Endothelial cell of umbilical vein (primary cell): Measurements from ENCODE around the gene PPP2R2C. TPM values are rescaled to one million over a fixed set of nuclear protein-coding genes. Genes with fewer than 3 reads are reported as not detected.

ENCODE experiments used
- BruUV-seq: library from RNA; stranded (reverse); fragments of 400-500 nt; replicated peaks from 2 replicates; lab custom pipeline; 2021; lab: Mats Ljungman, UMichigan
- CTCF ChIA-PET: fragments of 300-600, 350-600 bp; sonication (Branson Sonifier 250); formaldehyde crosslinking; loops from one replicate; lab custom pipeline; 2021; ENCODE audit warnings: antibody characterized with exemption, inconsistent platforms; lab: Charles Lee
- POLR2A ChIA-PET: fragments of 300-600, 350-600 bp; sonication (Branson Sonifier 250); formaldehyde crosslinking; loops from one replicate; lab custom pipeline; 2021; ENCODE audit warnings: antibody characterized with exemption, inconsistent platforms; lab: Charles Lee
- DNase-seq: peaks from one replicate; pipeline ENCODE4 v3.0.0-alpha.2; 2011; ENCODE audit warnings: low read depth, low spot score
- FAIRE-seq: peaks from 2 replicates; lab custom pipeline; 2011; peaks lifted over from hg19 to GRCh38; lab: Jason Lieb, UNC
- H2AFZ ChIP-seq: 2 replicates; pipeline ENCODE4 v1.6.0; 2012; ENCODE audit warnings: low read depth, low read length, control low read depth, inconsistent platforms
- H3K27ac ChIP-seq: 2 replicates; pipeline ENCODE4 v1.5.1; 2011; ENCODE audit warnings: low read depth, mild to moderate bottlenecking, control low read depth, low read length, moderate library complexity; ENCODE audit not compliant: insufficient read depth
- H3K27me3 ChIP-seq, 2 experiments: 2 replicates each; pipeline versions ENCODE4 v1.6.0 to v1.6.1; 2011; ENCODE audit warnings: low read length in 2 of 2, mixed read lengths in 1 of 2; ENCODE audit not compliant: control insufficient read depth in 2 of 2, insufficient read depth in 2 of 2
- H3K36me3 ChIP-seq, 2 experiments: 2 replicates in 1 of 2; 3 replicates in 1 of 2; pipeline ENCODE4 v1.5.1; 2011; ENCODE audit warnings: low read length in 2 of 2, mild to moderate bottlenecking in 1 of 2, moderate library complexity in 1 of 2; ENCODE audit not compliant: control insufficient read depth in 2 of 2, insufficient read depth in 2 of 2; ENCODE audit errors: extremely low read depth in 1 of 2
- H3K4me1 ChIP-seq: 3 replicates; pipeline ENCODE4 v1.5.1; 2011; ENCODE audit warnings: mild to moderate bottlenecking, low read length; ENCODE audit not compliant: control insufficient read depth, insufficient read depth; ENCODE audit errors: extremely low read depth
- H3K4me2 ChIP-seq: 2 replicates; pipeline ENCODE4 v1.6.1; 2011; ENCODE audit warnings: low read length, control low read depth, mixed read lengths; ENCODE audit not compliant: insufficient read depth
- H3K4me3 ChIP-seq, 3 experiments: fragments of 200-600 bp in 1 of 3; sonication (generic), shearing (Covaris generic) in 1 of 3; replicated peaks in 1 of 3; 2 replicates each; pipeline ENCODE4 v1.5.1; 2011 to 2016; ENCODE audit warnings: control low read depth in 3 of 3, low read length in 3 of 3, mild to moderate bottlenecking in 2 of 3, inconsistent platforms in 1 of 3, low read depth in 1 of 3, moderate library complexity in 1 of 3; ENCODE audit not compliant: insufficient read depth in 1 of 3
- H3K79me2 ChIP-seq: 2 replicates; pipeline ENCODE4 v1.6.0; 2012; ENCODE audit warnings: low read length, inconsistent platforms; ENCODE audit not compliant: control insufficient read depth, insufficient read depth
- H3K9ac ChIP-seq: replicated peaks from 2 replicates; pipeline ENCODE3; 2011; ENCODE audit warnings: low read length, control low read depth; ENCODE audit not compliant: insufficient read depth; ENCODE audit errors: extremely low read depth
- H3K9me1 ChIP-seq: replicated peaks from 3 replicates; pipeline ENCODE4 v1.6.0; 2011; ENCODE audit warnings: mild to moderate bottlenecking, low read length; ENCODE audit not compliant: control insufficient read depth, insufficient read depth; ENCODE audit errors: extremely low read depth
- H3K9me3 ChIP-seq: replicated peaks from 2 replicates; pipeline ENCODE4 v1.5.1; 2012; ENCODE audit warnings: low read length, inconsistent platforms; ENCODE audit not compliant: control insufficient read depth, insufficient read depth
- H4K20me1 ChIP-seq: replicated peaks from 2 replicates; pipeline ENCODE3; 2011; ENCODE audit warnings: mild to moderate bottlenecking, low read length; ENCODE audit not compliant: control insufficient read depth, insufficient read depth; ENCODE audit errors: extremely low read depth
- CTCF ChIP-seq, 2 donors: IDR thresholded peaks; 1 replicate in 1 of 2; 2 replicates in 1 of 2; pipeline ENCODE4 v1.5.1; 2011; ENCODE audit warnings: low read length in 2 of 2, mild to moderate bottlenecking in 2 of 2, moderate library complexity in 2 of 2, control low read depth in 1 of 2, inconsistent platforms in 1 of 2, low read depth in 1 of 2; ENCODE audit not compliant: insufficient read depth in 1 of 2; ENCODE audit errors: extremely low read depth in 1 of 2
- EZH2 ChIP-seq: IDR thresholded peaks from 2 replicates; pipeline ENCODE4 v1.6.1; 2012; ENCODE audit warnings: borderline replicate concordance, low read depth, mild to moderate bottlenecking, moderate library complexity, low read length, inconsistent platforms; ENCODE audit not compliant: severe bottlenecking
- FOS ChIP-seq: IDR thresholded peaks from 2 replicates; pipeline ENCODE4 v1.6.1; 2011; ENCODE audit warnings: mild to moderate bottlenecking, low read length, moderate library complexity, borderline replicate concordance; ENCODE audit not compliant: insufficient read depth
- GATA2 ChIP-seq: IDR thresholded peaks from 2 replicates; pipeline ENCODE4 v1.7.0; 2011; ENCODE audit warnings: low read depth, mild to moderate bottlenecking, moderate library complexity, mixed read lengths, low read length; ENCODE audit not compliant: insufficient read length, insufficient read depth
- JUN ChIP-seq: IDR thresholded peaks from 2 replicates; pipeline ENCODE4 v1.6.1; 2011; ENCODE audit warnings: borderline replicate concordance, low read depth; ENCODE audit not compliant: insufficient read length, insufficient read depth
- MAX ChIP-seq: IDR thresholded peaks from 2 replicates; pipeline ENCODE4 v1.6.1; 2011; ENCODE audit not compliant: insufficient read depth, insufficient read length
- MYC ChIP-seq: IDR thresholded peaks from one replicate; pipeline ENCODE4 v1.6.1; 2011; ENCODE audit warnings: mild to moderate bottlenecking, low read depth, low read length
- POLR2A ChIP-seq: IDR thresholded peaks from 2 replicates; pipeline ENCODE4 v1.6.1; 2012; ENCODE audit warnings: low read depth, mild to moderate bottlenecking, control low read depth, low read length
- POLR2AphosphoS5 ChIP-seq: IDR thresholded peaks from 2 replicates; pipeline ENCODE4 v1.6.1; 2012; ENCODE audit warnings: low read depth, mild to moderate bottlenecking, control low read depth, low read length, moderate library complexity; ENCODE audit not compliant: insufficient read depth
- dilution Hi-C: fragments of 300-500 bp; cut with MboI; formaldehyde crosslinking; loops from one replicate; pipeline ENCODE4 v1.15.0; 2019; ENCODE audit warnings: low sequenced_read_pairs; ENCODE audit not compliant: extremely low pct_ligation_motif_present
- intact Hi-C: fragments of 100-400 bp; cut with micrococcal nuclease; formaldehyde crosslinking; loops from one replicate; pipeline ENCODE4 v1.10.0; 2022
- polyA plus RNA-seq, 4 experiments: library from polyadenylated mRNA; depleted of rRNA in 3 of 4; stranded (reverse) in 3 of 4; unstranded in 1 of 4; fragments of >200 nt; gene quantifications; 2 replicates each; pipeline versions ENCODE4 v1.2.1 to v1.2.3, GENCODE V29; 2011 to 2012; ENCODE audit warnings: missing spikeins in 1 of 4
- total RNA-seq: library from RNA; stranded (reverse); gene quantifications from 2 replicates; pipeline ENCODE4 v1.2.3, GENCODE V29; 2021

PPP2R2C gene
- total and polyA plus RNA-seq, 2 donors (not counting 3 experiments of a cell fraction or from before 2014, with no cell fraction given) = 0.03 to 0.09 TPM

GRCh38 chr4:6362243-6362885 lies 110.0 kb downstream of the PPP2R2C start:
- Histone ChIP-seq H2AFZ (no peak overlapping the region), H3K27ac (no peak overlapping the region), H3K27me3 (no peaks in the 10 kb centered on the region), H3K9me1 (no peaks in the 10 kb centered on the region), H3K79me2 (no peaks in the 10 kb centered on the region), H3K4me1 (no peaks in the 10 kb centered on the region), H4K20me1 (no peaks in the 10 kb centered on the region), H3K36me3 (no peaks in the 10 kb centered on the region), H3K4me2 (no peak overlapping the region), H3K4me3 (no peak overlapping the region), H3K9ac (no peak overlapping the region), H3K9me3 (no peaks in the 10 kb centered on the region)
- POLR2A ChIA-PET = no interaction called here
- DNase-seq = no peak
- CTCF ChIA-PET = interaction anchor here (1.7 kb wide), 1 partner anchor 111 kb away, joined by 5 read pairs; no protein-coding TSS in a partner anchor
- no TSS peak for BruUV-seq
- dilution Hi-C loops = no loop called here
- FAIRE-seq = no peak
- intact Hi-C loops = no loop called here
- no peak for TF ChIP-seq CTCF (IDR thresholded peaks at IDR 0.05; ENCODE audit: extremely low read depth in 1 of 2, insufficient read depth in 1 of 2, low read depth in 1 of 2, low read length in 2 of 2)
- TF ChIP-seq MYC = no peak
- no peak for TF ChIP-seq EZH2
- no peak for TF ChIP-seq FOS
- TF ChIP-seq GATA2 = no peak
- no peak for TF ChIP-seq POLR2AphosphoS5
- TF ChIP-seq MAX = no peak
- no peak for TF ChIP-seq POLR2A
- TF ChIP-seq JUN = no peak
